Occipital lobe (tissue), 3 donors: ENCODE results near the gene TRIM51. TPM values are rescaled to one million over a fixed set of nuclear protein-coding genes. Genes with fewer than 3 reads are reported as not detected.
"Not testable (repeated sequence)": the region's sequence is repeated elsewhere in the genome, so short reads cannot be mapped to it uniquely, and the experiment has no call there.

Experiments
- DNase-seq: peaks from one replicate; lab custom pipeline; 2025; lab: John Stamatoyannopoulos, UW
- small RNA-seq: library from RNA; depleted of rRNA; stranded (forward); fragments of <200 nt; gene quantifications from one replicate; pipeline ENCODE3, GENCODE V24; 2014
- total RNA-seq: library from RNA; depleted of rRNA; stranded (reverse); fragments of >200 nt; gene quantifications from one replicate; pipeline ENCODE4 v1.2.3, GENCODE V29; 2014

Gene TRIM51, protein sequence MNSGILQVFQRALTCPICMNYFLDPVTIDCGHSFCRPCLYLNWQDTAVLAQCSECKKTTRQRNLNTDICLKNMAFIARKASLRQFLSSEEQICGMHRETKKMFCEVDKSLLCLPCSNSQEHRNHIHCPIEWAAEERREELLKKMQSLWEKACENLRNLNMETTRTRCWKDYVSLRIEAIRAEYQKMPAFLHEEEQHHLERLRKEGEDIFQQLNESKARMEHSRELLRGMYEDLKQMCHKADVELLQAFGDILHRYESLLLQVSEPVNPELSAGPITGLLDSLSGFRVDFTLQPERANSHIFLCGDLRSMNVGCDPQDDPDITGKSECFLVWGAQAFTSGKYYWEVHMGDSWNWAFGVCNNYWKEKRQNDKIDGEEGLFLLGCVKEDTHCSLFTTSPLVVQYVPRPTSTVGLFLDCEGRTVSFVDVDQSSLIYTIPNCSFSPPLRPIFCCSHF
- total RNA-seq, result not detected

GRCh38 chr11:55882997-55883396, at the start of gene TRIM51:
TSS of gene TRIM51 (plus strand) at chr11:55883297. CDS start at chr11:55885429, 2,132 bp downstream.
- DNase-seq, result not testable (repeated sequence)

- no peak for DNase-seq
Measured at GRCh38 chr11:55838452-55838851, 44.6 kb upstream of the TRIM51 start, which contains the start of gene OR5D16. TSS of gene OR5D16 (plus strand) at chr11:55838752. CDS start at chr11:55838752, 0 bp downstream.

- DNase-seq, result no peak
Measured at GRCh38 chr11:55847453-55847852, 35.6 kb upstream of the TRIM51 start.

DNA sequence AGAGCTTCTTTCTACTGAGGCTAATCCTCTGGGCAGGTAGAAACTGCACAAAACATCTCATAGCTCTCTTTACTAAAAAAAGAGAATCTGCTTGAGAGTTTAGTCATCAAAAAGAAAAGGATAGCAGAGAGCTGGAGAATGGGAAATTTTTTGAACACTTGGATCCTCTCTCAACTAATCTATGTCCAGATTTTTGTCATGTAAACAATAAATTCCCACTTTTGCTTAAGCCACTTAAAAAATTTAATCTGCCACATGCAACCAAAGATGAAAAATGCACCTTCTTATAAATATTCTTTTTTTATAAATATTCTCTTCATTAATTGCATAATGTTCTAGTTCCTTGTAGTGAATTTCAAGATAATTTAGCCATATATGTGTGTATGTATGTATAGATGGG, 34.1 kb upstream of the TRIM51 start:
- no peak for DNase-seq

GRCh38 chr11:55852141-55852540, 31.0 kb upstream of the TRIM51 start:
- DNase-seq, result no peak

DNA sequence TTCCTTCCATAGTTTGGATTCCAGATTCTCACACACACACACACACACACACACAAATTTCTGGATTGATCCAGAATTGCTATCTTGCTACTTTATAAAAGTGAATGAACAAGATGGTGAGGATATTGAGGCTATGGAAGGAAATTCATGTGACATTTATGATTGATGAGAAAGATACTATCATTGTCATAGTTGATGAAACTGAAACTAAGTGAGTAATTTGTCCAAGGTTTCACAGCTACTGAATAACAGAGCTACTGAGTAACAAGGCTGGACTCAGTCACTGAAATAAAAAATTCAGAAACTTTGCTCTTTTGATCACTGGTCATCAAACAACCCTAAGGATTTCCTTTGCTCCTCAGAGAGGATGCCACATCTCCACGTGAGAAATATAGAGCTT, 28.4 kb upstream of the TRIM51 start:
- DNase-seq, result no peak

DNA sequence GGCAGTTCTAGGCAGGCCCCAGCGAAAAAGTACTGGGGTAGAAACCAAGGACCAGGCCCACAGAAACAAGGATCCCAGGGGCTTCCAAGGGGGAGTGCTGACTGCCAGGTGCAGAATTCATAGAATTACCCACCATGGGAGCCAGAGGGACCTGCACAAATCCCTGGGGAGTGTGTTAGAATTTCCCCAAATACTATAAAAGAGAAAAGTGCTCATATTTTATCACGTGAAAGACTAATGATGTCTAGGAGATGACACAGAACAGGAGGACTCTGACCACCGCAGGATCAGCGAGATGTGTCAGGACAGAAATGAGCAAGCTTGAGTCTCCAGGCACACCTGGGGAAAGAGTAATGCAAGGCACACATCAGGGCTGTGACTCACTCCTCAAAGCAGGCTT, 15.7 kb upstream of the TRIM51 start:
- not testable (repeated sequence) for DNase-seq

DNA sequence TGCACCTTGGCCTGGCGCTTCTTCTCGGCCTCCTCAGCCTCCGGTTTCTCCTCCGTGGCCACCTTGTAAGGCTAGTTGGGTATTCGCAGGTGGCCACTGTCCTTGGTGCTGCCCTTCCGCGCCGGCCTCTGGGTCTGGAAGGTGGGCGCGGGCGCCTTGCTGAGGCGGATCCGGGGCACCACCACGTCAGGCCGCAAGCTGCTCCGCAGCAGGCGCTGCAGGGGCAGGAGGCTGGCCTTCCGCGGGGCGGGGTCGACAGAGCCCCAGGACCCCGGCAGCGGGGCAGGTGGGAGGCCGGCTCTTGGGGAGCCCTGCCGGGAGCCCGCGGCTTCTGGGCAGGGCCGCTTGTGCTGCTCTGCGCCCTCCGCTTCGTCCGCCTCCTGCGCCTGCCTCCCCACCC, 10.4 kb upstream of the TRIM51 start:
- not testable (repeated sequence) for DNase-seq

DNA sequence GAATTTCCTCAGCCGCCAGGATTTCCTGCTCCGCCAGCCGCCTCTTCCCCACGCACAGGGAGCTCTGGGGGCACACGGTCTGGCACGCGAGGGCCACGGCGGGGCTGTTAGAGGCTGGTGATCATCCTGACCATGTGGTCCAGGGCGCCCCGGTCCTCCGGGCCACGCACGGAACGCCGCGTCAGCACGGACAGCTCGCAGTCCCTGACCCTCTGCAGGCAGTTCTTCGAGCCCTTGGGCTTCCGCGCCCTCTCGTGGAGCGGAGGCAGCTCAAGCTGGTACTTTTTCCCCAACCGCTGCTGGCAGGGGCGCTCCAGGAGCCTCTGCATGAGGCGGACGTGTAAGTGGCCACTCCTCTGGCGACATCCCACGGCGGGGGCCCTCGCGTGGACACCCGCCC, 10.0 kb upstream of the TRIM51 start:
- not testable (repeated sequence) for DNase-seq

- DNase-seq, result not testable (repeated sequence)
Measured at GRCh38 chr11:55884995-55885394, 1.9 kb downstream of the TRIM51 start.

DNA sequence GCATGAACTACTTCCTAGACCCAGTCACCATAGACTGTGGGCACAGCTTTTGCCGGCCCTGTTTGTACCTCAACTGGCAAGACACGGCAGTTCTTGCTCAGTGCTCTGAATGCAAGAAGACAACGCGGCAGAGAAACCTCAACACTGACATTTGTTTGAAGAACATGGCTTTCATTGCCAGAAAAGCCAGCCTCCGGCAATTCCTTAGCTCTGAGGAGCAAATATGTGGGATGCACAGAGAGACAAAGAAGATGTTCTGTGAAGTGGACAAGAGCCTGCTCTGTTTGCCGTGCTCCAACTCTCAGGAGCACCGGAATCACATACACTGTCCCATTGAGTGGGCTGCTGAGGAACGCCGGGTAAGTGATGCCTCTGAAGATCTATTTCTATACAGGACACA, 2.4 kb downstream of the TRIM51 start:
- not testable (repeated sequence) for DNase-seq

DNA sequence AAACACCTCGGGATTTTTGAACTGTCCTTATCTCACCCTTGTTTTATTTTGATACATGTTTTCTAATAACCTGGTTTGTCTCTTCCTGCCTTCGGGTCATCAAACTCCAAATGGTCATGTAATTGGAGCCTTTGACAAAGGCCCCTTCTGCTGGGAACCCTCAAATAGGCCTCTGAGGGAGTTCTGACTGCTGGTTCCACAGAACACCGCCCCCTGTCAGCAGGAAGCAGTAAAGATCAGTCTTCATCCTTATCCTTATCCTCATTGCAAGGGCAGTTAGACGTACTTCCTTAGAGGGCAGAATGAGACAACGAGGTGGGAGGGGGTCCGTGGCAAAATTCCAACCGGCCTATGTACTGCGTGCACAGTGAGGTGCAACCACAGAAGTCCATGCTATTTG, 12.1 kb downstream of the TRIM51 start:
- no peak for DNase-seq

- no peak for DNase-seq
Measured at GRCh38 chr11:55902308-55902707, 19.2 kb downstream of the TRIM51 start.

DNA sequence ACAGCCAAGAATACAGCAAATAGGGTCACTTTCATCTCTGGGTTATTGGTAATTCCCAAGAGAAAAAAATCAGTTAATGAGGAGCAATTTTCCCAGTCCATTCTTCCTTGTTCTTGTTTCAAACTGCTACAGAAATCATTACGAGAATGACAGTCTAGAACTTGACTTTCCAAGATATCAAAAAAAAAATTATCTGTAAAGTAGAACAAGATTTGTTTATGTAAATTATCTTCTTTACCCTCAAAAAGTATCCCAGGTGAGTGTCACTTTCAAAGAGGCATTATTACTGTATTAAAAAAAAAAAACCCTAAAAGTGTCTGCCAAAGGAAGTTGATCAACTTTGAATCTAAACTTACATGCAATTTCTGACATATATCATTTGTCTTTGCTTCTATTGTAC, 31.4 kb downstream of the TRIM51 start, which contains the start of gene OR5W2:
OR5W2 (minus strand) TSS at position 101 of the 400 bp plus-strand sequence; CDS start at position 101, 0 bp downstream.
- DNase-seq, result no peak

- DNase-seq, result no peak
Measured at GRCh38 chr11:55920537-55920936, 37.4 kb downstream of the TRIM51 start.

DNA sequence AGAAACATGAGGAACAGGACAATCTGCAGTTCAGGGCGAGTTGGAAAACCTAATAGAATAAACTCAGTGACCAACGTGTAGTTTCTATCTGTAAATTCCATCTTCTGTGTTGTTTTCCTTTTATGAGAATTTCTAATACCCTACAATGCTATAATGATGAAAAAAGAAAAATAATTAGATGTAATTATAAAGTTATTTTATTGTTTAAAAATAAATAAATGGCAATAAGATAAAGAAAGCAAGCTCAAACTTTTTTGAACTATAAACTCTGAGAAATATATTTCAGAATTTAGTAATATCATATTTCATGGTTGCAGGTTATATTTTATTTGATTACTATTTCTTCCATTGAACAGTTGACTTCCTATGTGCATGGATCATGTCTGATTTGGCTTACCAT, 53.2 kb downstream of the TRIM51 start, which contains the start of gene OR5I1:
OR5I1 (minus strand) TSS at position 101 of the 400 bp plus-strand sequence; CDS start at position 101, 0 bp downstream.
- no peak for DNase-seq

Small RNA genes lying within 50 kb of the gene (small RNA-seq; reads per million reads assigned to genes)
- gene AC036111.3, result not detected

Other genes starting within 250 kb of the TRIM51 start
- not detected for gene OR4P4, start 248.2 kb upstream of the TRIM51 start, total RNA-seq
- not detected for gene OR4S2, start 235.0 kb upstream of the TRIM51 start, total RNA-seq
- not detected for gene OR4C6, start 221.1 kb upstream of the TRIM51 start, total RNA-seq
- not detected for gene OR5D13, start 109.9 kb upstream of the TRIM51 start, total RNA-seq
- gene OR5D14, start 87.7 kb upstream of the TRIM51 start, total RNA-seq, result not detected
- gene OR5L1, start 71.9 kb upstream of the TRIM51 start, total RNA-seq, result not detected
- not detected for gene OR5D18, start 63.7 kb upstream of the TRIM51 start, total RNA-seq
- gene OR5L2, start 56.1 kb upstream of the TRIM51 start, total RNA-seq, result not detected
- not detected for gene OR5D16, start 44.5 kb upstream of the TRIM51 start, total RNA-seq
- gene OR5W2, start 31.3 kb downstream of the TRIM51 start, total RNA-seq, result not detected
- not detected for gene OR5I1, start 53.1 kb downstream of the TRIM51 start, total RNA-seq
- gene OR10AG1, start 86.6 kb downstream of the TRIM51 start, total RNA-seq, result not detected
- not detected for gene OR5F1, start 111.3 kb downstream of the TRIM51 start, total RNA-seq
- gene OR5AS1, start 144.4 kb downstream of the TRIM51 start, total RNA-seq, result not detected
- gene OR8I2, start 210.0 kb downstream of the TRIM51 start, total RNA-seq, result not detected
- gene OR8H2, start 220.4 kb downstream of the TRIM51 start, total RNA-seq, result not detected
- gene OR8H3, start 239.1 kb downstream of the TRIM51 start, total RNA-seq, result not detected